Mammary epithelial cell (primary cell): Measurements from ENCODE around the gene TBX15.

Experiments used
- CTCF ChIP-seq, 2 donors: IDR thresholded peaks in 1 of 2; conservative IDR thresholded peaks in 1 of 2; 2 replicates each; pipeline ENCODE4 v1.5.1; 2011 to 2012; ENCODE audit warnings: inconsistent platforms in 2 of 2, low read length in 2 of 2, mild to moderate bottlenecking in 2 of 2, control low read depth in 1 of 2, low read depth in 1 of 2; ENCODE audit not compliant: insufficient read depth in 1 of 2; ENCODE audit errors: extremely low read depth in 1 of 2
- EZH2 ChIP-seq: IDR thresholded peaks from 2 replicates; pipeline ENCODE4 v1.6.1; 2012; ENCODE audit warnings: low read length, inconsistent platforms, borderline replicate concordance

GRCh38 chr1:119002028-119002686 is 14.0 kb upstream of the TBX15 start:
- TF ChIP-seq CTCF (conservative IDR thresholded peaks at IDR 0.05 in 1 of 2, IDR thresholded peaks at IDR 0.05 in 1 of 2; ENCODE audit: extremely low read depth in 1 of 2, insufficient read depth in 1 of 2, low read depth in 1 of 2, low read length in 2 of 2): no peak
- TF ChIP-seq EZH2: no peak
